GM19043 (cell line): ENCODE data around the gene FARSB.
A peak's percentile ranks its signal among the peaks of the same experiment; 100 is the strongest.

Experiments used
- ATAC-seq: cut with Tn5 transposase; IDR thresholded peaks from one replicate; pipeline ENCODE4 v1.9.1; 2021; ENCODE audit warnings: low read depth; ENCODE audit not compliant: unreplicated experiment

The FARSB gene

DNA sequence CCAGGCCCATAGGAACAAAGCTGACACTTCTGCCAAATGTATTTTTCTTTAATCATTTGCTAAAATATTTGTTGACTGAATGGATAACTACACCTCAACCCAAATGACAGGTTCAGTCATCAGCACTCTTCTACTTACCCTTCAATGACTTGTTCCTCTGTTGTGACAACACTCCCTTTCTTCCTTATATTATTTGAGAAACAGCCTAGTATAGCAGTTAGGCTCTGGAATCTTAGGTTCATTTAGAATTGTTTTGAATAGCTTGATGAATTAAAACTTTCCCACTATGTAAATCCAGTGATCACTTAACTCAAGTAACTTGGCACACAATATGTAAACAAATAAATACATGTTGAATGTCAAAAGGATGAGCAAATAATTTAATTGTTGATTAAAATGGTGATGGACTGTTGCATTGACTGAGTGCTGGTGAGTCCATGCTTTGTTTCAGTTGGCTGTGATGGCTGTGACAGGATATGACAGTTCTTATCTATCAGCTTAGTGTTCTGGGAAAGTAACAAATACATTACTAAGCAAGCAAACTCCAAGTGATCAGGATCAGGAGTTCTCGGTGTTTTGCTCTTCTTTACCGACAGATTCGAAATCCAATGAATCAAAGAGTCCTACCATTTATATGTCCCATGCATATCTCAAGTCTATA lies 12.7 kb upstream of the FARSB start:
- no peak for ATAC-seq

DNA sequence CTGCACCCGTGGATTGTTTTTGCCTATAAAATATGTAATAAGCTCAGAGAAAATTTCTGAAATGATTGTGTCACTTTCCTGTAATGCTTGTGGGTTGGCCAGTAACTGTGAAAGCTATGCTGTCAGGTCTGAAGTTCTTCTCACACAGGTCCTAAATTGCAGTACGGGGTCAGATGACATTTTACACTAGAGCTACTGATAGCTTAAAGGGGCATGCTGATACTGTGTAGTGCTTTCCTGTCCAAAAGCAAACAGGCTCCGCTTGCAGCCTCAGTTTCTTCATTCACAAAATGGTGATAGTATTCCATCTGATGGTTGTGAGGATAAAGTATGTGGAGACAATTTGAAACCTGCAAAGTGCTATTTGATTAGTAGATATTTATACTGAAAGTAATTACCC lies 7.6 kb upstream of the FARSB start:
- no peak for ATAC-seq

DNA sequence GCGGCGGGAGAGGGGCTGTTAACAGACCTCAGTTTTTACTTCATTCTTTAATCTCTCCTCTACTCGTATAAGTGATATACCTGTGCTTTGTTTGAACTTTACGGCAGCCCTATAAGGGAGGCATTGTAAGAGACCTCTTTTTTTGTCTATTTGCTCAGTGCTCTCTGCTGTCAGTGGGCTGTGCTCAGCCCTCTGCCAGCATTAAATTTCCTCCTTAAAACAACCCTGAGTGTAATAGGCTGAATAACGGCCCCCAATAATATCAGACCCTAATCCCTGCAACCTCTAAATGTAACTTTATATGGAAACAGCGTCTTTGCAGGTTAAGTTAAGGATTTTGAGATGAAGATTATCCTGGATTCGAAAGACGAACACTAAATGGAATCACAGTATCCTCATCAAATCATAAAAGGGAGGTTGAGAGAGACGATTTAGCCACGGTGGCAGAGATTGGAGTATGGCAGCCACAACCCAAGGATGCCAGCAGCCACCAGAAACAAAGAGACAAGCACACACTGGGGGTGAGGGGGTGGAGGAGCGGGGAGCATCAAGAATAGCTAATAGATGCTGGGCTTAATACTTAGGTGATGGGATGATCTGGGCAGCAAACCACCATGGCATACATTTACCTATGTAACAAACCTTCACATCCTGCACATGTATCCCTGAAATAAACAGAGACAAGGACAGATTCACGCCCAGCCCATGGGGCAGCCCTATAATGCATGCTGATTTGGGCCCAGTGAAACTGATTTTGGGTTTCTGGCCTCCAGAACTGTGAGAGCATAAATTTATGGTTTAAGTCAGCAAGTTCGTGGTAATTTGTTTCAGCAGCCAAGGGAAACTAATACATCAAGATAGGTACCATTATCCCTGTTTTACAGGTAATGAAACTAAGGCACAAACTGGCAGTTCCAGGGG lies 894 bp upstream of the FARSB start:
- ATAC-seq, result peak; percentile 19

DNA sequence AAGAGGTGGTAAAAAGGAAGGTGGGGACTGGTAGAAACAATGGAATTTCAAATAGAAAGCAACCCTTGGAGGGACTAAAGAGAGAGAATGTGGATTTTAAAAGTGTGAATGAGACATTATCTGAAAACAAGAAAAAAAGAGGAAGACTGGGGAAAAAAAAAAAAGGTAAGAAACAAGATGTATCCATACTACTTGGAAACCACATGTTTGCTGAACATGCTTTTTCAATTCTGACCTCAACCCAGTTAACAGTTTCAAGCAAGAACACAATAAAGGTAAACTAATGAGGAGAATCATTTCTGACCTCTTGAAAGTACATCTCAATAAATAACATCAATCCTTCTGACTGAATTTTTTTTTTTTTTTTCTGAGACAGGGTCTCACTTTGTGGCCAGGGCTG lies 2.6 kb downstream of the FARSB start:
- ATAC-seq, result no peak

DNA sequence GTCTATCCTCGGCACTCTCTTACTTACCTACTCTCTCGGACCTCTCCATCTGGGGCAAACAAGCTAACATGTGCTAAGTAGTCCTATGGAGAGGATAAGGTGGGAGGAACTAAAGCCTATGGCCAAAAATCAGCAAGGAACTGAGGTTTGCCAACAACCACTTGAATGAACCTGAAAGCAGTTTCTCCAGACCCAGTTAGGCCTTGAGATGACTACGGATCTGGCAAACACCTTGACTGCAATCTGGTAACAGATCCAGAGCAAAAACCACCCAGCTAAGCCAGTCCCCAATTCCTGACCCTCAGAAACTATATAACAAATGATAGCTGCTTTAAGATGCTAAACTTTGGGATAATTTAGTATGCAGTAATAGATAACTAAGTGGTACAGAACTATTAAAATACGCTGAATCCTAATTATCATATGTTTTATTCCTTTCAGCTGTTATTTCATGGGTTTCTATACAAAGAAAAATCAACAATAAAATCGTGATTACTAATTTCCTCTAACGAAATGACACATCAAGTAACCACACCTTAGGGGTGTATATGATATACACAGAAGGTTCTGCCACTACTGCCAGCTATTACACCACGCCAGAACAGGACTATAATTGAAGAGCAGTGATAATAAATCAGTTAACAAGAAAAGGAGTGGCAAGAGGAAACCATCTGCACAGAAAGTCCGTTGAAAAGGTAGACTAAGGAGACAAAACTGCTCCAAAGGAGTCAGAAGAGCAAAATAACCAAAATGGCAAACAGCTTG lies 3.2 kb downstream of the FARSB start:
- no peak for ATAC-seq

DNA sequence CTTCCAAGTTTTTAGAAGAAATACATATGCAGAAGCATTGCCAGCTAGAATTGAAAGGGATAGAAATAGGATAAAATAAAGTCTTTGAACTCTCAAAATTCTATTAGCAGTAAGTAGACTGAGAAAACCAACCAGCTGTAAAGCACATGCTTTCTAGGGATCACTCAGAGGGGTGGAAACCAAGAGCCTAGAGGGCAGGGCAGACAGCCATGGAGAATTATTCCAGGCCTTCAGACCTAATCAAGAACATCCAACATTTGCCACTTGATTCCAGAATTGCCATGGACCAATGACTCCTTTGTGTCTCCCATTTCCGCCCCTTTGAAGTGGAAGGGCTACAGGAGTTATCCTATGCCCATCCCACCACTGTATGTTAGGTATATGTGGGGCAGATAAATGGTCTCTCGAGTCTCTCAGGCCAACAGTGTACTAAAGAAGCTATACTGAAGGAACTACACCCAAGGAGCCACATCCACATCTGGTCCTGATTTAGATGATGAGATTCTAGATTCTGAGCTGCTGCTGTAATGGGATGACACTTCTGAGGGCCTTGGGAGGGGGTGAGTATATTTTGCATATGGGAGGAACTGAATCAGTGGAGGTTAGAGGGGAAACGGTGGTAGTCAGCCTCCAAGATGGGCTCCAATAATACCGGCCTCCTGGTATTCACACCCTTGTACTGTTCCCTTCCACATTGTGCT lies 4.0 kb downstream of the FARSB start:
- no peak for ATAC-seq

DNA sequence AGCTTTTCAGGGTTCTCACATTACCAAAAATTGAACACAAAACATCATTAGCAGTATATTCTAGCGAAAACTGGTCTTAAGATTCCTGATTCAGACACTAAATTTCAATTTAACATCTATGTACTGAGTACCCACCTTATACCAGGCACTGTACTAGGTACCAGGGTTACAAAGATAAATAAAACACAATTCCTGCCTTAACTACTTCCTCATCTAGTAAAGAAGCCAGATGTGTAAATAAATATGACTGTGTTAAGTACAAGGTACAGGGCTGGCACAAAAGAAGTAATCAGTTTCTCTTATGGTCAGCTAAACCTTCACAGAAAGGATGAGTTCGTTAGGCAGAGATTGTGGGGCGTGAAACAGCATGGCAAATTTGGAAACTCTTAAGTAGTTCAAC lies 6.1 kb downstream of the FARSB start:
- no peak for ATAC-seq

DNA sequence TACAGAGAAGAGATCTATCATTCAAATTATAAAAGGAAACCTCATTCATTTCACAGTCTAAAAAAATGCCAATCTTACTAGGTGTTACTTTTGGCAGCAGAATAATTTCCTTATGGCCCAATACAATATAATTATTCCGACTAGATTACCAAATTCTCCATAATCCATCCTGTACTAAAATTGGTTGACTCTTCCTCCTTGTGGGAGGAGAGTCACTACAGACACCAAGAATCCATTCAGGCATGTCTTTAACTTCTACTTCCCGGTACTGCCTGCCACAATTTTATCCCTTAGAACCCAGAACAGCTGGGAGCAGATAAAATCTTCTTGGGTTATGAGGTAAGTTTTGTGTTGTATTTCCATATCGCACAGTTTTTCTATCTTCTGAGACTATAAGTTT lies 9.9 kb downstream of the FARSB start:
- ATAC-seq, result no peak

DNA sequence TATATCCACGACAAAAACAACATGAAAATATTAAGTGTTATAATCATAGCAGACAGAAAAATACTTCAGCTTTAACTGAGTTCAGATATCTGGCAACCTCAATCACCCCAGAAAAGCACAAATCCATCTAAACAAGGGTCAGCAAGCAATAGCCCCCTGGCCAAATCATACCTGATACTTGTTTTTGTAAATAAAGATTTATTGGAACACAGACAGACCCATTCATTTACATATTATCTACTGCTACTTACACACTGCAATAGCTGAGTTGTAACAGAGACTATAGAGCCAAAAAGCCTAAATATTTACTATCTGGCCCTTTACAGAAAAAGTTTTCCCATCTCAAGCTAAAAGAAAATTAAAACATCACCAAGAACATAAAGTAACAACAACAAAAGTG lies 12.8 kb downstream of the FARSB start:
- no peak for ATAC-seq

DNA sequence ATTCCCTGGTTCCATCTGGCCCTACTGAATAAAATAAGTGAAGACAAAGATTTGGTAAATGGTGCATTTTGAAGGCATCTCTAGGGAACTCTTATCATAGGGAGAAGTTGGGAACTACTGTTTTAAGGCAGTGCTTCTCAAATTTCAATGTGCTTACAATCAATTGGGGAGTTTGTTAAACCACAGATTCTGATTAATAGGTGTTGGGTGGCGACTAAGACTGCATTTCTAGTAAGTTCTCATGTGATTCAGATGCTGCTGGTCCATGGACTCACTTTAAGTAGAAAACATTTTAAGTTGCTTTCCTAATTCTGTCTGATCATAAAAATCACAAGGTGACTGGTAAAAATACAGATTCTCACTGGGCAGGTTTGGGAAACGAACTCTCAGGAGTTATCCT lies 14.6 kb downstream of the FARSB start:
- no peak for ATAC-seq

DNA sequence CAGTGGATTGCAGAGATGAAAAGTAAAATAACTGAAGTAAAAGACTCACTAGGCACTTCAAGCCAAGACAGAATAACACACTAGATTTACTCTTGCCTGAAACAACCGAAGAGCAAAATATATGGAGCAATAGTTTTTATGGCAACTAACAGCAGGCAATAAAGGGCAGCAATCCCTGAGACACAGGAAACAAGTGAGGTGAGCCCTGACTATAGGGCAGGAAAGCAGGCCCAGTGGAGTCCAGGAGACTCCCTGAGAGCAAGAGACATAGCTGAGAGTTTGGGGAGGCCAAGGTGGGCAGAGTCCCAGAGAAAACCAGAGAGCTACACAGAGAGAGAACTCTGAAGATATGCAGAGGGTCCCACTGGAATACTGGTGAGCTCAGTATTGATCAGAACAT lies 18.8 kb downstream of the FARSB start:
- ATAC-seq, result no peak

DNA sequence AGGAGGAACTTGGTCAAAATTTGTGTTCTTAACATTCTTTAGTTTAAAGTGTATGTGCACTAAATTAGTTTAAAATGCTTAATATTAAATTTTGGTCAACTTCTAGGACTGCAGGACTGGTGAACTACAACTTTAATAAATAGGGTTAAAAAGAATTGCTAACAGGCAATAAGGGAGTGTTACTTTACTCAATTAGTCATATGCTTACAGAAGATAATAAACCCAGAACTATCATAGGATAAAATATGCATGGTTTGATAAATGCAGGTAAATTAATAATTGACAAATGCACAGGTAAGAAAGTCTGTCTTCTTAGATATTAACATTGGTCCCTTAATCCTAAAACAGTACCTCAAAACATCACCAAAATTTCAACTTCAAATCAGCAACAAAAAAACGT lies 20.6 kb downstream of the FARSB start:
- no peak for ATAC-seq

DNA sequence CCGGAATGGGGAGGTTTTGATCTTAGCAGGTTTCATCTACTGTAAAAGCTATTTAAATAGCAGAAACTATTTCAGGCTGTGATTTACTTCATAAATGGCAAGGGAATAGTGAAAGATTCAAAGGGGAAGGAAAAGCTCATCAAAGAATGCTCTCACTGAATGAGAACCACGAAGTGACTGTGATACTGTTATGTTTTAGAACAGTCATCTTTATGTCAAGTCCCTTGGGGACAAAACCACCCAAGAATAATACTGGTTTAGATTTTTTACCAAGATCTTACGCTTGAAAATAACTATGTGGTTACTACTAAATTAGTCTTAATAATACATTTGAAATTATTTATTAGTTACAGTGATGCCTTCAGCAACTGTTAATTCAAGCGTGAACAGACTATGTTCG lies 28.1 kb downstream of the FARSB start:
- no peak for ATAC-seq

DNA sequence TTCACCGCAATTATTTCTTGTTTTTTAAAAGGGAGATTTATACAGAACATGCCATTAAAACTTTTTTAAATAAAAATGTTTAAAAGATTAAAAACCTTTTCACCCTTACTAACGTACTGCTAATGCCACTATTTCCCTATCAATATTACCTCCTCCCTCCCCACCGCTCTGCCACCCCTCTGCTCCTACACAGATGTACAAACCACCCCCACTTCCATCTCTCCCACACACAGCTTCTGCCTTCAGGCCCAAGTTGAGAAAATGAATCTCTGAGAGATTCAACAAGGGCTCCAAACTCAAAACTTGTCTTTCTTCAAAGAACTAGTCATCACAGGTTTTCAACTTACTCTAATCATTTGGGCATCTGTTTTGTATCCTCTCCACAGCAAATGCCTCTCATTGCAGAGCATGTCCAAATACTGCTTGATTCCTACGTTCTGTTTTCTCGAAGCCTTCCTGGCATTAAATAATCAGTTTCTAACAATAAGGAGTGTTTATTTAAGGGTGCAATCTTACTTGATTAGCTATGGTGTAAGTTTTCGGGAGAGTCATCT lies 32.1 kb downstream of the FARSB start:
- no peak for ATAC-seq

DNA sequence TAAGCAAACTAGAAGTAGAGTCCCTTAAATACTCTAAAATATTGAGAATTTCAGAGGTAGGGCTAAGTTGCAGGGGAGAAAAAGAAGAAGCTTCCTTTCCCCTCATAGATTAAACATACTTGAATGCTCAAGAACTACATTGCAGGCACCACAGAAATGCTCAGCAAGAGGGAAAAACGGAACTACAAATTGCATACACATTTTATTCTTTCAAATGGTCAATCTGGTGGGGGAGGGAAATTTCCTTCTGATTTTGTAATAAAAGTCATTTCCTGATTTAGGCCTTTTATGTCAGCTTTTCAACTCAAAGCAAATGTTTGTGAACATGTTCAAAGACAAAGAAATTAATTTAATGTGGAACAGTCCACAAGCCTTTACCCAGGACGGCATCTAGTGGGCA lies 33.0 kb downstream of the FARSB start:
- ATAC-seq, result no peak

DNA sequence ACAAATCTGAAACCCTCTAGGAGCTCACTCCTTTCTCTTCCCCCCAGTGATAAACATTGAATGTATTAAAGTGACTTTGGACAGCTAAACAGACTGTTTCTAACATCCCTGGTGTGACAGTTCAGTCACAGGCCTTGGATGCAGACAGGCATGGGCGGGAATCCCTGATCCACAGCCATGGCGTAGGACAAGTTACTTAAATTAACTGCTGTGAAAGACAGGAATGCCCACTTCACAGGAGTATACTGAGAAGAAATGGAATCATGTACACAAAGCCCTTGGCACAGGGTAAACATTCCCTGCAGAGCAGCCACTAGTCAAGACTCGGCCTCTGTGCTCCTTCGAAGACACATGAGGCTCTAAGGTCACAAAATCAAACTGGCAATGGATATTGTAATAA lies 34.0 kb downstream of the FARSB start:
- no peak for ATAC-seq

DNA sequence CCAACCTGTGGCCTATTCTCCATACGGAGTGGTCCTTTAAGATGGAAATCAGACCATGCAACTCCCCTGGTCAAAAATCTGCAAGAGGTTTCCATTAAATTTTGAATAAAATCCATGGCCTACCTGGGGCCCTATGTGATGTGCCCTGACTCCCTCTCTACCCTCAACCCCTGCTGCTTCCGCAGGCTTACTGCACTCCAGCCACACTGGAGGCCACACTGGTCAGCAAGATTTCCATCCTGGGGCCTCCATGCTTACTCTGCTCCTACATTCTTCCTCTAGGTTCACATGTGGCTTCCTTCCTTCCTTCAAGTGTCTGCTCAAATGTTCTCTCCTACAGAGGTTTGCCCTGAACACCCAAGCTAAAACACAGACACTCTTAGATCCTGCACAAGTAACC lies 40.6 kb downstream of the FARSB start:
- ATAC-seq, result no peak

DNA sequence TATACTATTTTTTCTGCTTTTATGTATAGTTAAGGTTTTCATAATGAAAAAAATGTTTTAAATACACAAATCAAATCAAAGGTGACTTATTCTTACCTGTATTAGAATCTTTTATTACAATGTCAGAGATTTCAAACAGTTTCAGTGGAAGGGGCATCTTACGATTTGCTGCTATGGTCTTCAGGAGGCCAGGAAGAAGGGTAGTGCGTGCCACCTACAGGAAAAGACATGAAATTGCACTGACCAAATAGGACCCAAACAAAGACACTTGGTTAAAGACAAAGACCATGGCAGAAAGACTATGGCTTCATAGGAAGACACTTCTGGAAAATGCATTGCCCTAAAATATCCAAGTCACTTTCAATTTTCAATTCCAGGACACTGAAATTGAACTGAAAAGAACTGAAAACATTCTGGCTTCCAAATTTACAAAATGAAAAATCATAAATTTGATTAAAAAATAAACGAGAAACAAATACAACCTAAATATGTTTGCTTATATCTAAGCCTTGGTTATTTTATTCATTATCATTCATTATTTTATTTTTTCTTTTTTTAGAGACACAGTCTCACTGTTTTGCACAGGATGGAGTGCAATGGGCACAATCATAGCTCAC lies 42.1 kb downstream of the FARSB start:
- ATAC-seq, result peak; percentile 83

DNA sequence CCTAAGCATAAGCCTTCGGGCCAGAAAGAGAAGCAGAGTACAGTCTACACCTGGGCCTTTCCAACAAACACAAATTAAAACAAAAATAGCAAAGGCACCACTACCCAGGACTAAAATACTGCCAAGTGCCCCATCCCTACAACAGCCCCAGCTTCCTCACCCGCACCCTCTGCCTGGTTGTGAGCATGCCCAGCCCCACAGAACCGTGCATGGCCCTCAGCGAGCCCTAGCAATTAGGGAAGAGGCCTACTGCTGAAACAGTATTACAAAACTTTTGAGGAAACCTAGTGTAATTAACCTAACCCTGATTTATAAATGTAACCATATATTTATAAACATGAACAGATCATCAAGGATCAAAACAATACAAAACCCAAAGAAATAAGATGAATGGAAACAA lies 44.2 kb downstream of the FARSB start:
- ATAC-seq, result no peak

DNA sequence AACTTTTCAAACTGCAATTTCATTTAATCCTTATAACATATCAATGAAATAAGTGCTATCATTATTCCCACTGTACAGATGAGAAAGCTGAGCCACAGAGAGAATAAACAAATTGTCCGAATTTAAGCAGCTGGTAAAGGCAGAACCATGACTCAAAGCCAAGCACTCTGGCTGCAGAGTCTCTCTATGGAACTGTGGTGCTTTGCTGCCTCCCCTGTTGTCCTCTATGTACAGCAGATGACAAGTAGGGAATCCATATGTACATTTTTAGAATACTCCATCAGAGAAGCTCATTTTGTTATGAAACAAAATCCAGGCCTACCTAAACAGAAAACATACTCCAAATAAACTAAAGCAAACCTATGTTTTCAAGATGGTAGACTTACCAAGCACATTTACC lies 45.1 kb downstream of the FARSB start:
- ATAC-seq, result no peak
